ENCODE results near the gene POLR3GL. TPM values are rescaled to one million over a fixed set of nuclear protein-coding genes. Genes with fewer than 3 reads are reported as not detected.

POLR3GL gene
- total and polyA plus RNA-seq, 2 donors = 37.5 to 89.6 TPM

DNA sequence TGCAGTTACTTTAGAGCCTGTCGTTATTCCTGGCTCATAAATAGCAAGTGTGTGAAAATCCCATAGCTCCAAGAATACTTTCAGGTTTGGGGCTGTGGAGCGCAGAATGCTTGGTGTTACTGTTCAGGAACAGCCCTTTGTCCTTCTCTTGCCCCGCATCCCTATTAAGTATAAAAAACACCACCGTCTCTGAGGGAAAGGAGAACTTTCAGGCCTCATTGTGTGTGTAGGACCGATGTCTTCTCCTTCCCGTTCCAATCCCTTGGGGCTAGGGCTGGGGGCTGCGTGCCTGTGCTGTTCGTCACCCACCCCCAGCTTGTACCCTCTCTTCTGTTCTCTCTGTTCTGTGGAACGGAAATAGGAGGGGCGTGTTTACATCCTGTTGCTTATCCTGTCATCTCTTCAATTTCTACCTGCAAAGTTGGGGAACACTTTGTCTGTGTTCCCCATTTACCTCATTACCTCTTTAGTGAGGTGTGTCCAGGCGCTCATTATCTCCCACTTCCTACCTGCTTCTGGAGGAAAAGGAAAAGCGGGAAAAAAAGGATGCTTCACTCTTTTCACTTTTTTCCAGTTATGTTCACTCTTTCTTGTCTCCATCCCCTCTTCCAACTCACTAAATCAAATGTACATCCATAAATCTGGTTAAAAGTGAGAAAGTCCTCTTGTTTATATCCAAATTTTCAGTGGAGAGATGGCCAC lies 32.7 kb downstream of the POLR3GL start:
- Histone ChIP-seq H3K27ac (ENCODE audit: low read depth in 1 of 2, low read length in 1 of 2) (peak overlapping the region; percentile 98 to 99), H3K9me3 (ENCODE audit: control insufficient read depth in 2 of 2, insufficient read depth in 1 of 2, low read length in 1 of 2) (peaks cover 0 to 2% of the 10 kb centered on the region in 2 donors), H3K4me1 (ENCODE audit: control insufficient read depth in 2 of 2, insufficient read depth in 2 of 2, low read length in 2 of 2) (peaks cover 20 to 47% of the 10 kb centered on the region in 2 donors), H3K36me3 (ENCODE audit: control insufficient read depth in 2 of 2, insufficient read depth in 2 of 2, low read length in 1 of 2) (peaks cover 31 to 32% of the 10 kb centered on the region in 2 donors), H3K4me3 (ENCODE audit: low read length in 2 of 2) (peak overlapping the region; percentile 76 to 92), H3K27me3 (ENCODE audit: control insufficient read depth in 2 of 2, insufficient read depth in 1 of 2, low read length in 1 of 2) (no peaks in the 10 kb centered on the region)
- WGBS = 5% methylated on average over 12 of the region's 12 CpGs
- peak in 6 of 9 donors; percentile 65 to 93 (median 80) for DNase-seq (ENCODE audit: low read depth in 6 of 9, low spot score in 9 of 9)

DNA sequence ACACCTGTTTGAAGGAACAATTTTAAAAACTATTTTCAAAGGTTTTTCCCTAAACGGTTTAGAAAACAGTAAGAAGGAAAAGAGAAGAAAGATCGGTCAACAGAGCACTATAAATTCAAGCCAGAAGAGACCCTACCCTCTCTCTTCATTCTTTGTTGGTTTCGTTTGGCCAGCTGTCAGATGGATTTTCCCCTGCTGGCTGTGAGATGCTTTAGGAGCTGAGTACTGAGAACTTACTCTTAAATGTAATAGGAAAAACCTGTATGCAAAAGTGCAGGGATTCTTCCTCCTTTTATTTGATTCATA lies 33.2 kb downstream of the POLR3GL start:
- H3K27ac ChIP-seq (ENCODE audit: low read depth in 1 of 2, low read length in 1 of 2) = peak overlapping the region; percentile 98 to 99
- H3K4me3 ChIP-seq (ENCODE audit: low read length in 2 of 2) = peak overlapping the region; percentile 76 to 92
- peaks cover 27% of the 10 kb centered on the region in 2 donors for H3K36me3 ChIP-seq (ENCODE audit: control insufficient read depth in 2 of 2, insufficient read depth in 2 of 2, low read length in 1 of 2)
- H3K4me1 ChIP-seq (ENCODE audit: control insufficient read depth in 2 of 2, insufficient read depth in 2 of 2, low read length in 2 of 2) = peaks cover 19 to 44% of the 10 kb centered on the region in 2 donors
- no peaks in the 10 kb centered on the region for H3K27me3 ChIP-seq (ENCODE audit: control insufficient read depth in 2 of 2, insufficient read depth in 1 of 2, low read length in 1 of 2)
- peak in 1 of 9 donors; percentile 50 for DNase-seq (ENCODE audit: low read depth in 6 of 9, low spot score in 9 of 9)
- H3K9me3 ChIP-seq (ENCODE audit: control insufficient read depth in 2 of 2, insufficient read depth in 1 of 2, low read length in 1 of 2) = peaks cover 0 to 2% of the 10 kb centered on the region in 2 donors
- WGBS = 8% methylated on average over 3 of the region's 3 CpGs

DNA sequence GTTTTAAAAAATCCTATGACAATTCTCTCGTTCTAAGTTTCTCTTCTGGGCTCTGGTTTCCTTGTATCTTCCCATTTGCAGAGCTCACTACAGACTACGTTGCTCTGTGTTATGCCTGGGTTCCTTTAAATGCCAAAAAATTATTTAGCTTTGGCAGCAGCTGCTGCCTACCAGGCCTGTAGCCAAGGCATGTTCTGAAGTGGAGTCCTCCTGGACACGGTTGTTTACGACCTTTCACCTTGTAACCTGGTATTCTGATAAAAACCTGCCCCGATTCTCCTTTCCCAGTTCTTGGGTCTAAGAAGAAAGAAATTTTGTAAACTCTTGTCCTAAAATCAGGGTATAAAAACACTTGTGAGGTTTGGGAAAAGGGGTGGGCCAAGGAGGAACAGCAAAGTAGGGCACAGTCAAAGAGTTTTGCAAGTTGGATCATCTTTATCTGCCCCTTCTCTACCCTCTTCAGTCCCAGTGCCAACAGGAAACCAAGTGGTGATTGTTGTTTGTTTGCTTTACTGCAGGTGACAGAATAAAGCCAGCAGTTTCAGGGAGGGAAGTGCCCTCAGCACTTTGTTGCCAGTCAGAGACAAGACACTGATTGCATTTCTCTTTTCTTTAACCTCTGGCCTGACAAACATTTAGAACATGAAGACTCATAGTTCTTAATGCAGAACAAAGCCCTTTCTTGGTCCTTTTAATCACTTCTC lies 35.0 kb downstream of the POLR3GL start:
- H3K36me3 ChIP-seq (ENCODE audit: control insufficient read depth in 2 of 2, insufficient read depth in 2 of 2, low read length in 1 of 2) = peaks cover 9% of the 10 kb centered on the region in 2 donors
- peak overlapping the region; percentile 97 to 99 for H3K27ac ChIP-seq (ENCODE audit: low read depth in 1 of 2, low read length in 1 of 2)
- DNase-seq (ENCODE audit: low read depth in 6 of 9, low spot score in 9 of 9) = peak in 5 of 9 donors; percentile 40 to 87 (median 67)
- peaks cover 0 to under 1% of the 10 kb centered on the region in 2 donors for H3K9me3 ChIP-seq (ENCODE audit: control insufficient read depth in 2 of 2, insufficient read depth in 1 of 2, low read length in 1 of 2)
- WGBS = 75% methylated on average over 5 of the region's 5 CpGs
- H3K27me3 ChIP-seq (ENCODE audit: control insufficient read depth in 2 of 2, insufficient read depth in 1 of 2, low read length in 1 of 2) = no peaks in the 10 kb centered on the region
- peak overlapping the region; percentile 6 to 45 for H3K4me3 ChIP-seq (ENCODE audit: low read length in 2 of 2)
- peaks cover 18 to 30% of the 10 kb centered on the region in 2 donors for H3K4me1 ChIP-seq (ENCODE audit: control insufficient read depth in 2 of 2, insufficient read depth in 2 of 2, low read length in 2 of 2)

DNA sequence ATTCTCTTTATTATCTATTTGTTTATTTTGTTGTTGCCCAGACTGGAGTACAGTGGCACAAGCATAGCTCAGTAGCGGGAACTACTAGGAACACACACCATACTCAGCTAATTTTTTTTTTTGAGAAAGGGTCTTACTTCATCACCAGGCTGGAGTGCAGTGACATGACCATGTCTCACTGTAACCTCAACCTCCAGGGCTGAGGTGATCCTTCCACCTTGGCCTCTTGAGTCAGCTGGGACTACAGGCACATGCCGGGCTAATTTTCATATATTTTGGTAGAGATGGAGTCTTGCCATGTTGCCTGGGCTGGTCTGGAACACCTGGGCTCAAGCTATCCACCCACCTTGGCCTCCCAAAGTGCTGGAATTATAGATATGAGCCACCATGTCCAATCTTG lies 37.2 kb downstream of the POLR3GL start:
- no peaks in the 10 kb centered on the region for H3K9me3 ChIP-seq (ENCODE audit: control insufficient read depth in 2 of 2, insufficient read depth in 1 of 2, low read length in 1 of 2)
- H3K27me3 ChIP-seq (ENCODE audit: control insufficient read depth in 2 of 2, insufficient read depth in 1 of 2, low read length in 1 of 2) = no peaks in the 10 kb centered on the region
- H3K27ac ChIP-seq (ENCODE audit: low read depth in 1 of 2, low read length in 1 of 2) = peak overlapping the region in 1 of 2 donors; percentile 46
- H3K36me3 ChIP-seq (ENCODE audit: control insufficient read depth in 2 of 2, insufficient read depth in 2 of 2, low read length in 1 of 2) = no peaks in the 10 kb centered on the region
- WGBS = 98% methylated on average over 2 of the region's 2 CpGs
- H3K4me3 ChIP-seq (ENCODE audit: low read length in 2 of 2) = no peak overlapping the region
- DNase-seq (ENCODE audit: low read depth in 6 of 9, low spot score in 9 of 9) = no peak
- peaks cover 18 to 32% of the 10 kb centered on the region in 2 donors for H3K4me1 ChIP-seq (ENCODE audit: control insufficient read depth in 2 of 2, insufficient read depth in 2 of 2, low read length in 2 of 2)

DNA sequence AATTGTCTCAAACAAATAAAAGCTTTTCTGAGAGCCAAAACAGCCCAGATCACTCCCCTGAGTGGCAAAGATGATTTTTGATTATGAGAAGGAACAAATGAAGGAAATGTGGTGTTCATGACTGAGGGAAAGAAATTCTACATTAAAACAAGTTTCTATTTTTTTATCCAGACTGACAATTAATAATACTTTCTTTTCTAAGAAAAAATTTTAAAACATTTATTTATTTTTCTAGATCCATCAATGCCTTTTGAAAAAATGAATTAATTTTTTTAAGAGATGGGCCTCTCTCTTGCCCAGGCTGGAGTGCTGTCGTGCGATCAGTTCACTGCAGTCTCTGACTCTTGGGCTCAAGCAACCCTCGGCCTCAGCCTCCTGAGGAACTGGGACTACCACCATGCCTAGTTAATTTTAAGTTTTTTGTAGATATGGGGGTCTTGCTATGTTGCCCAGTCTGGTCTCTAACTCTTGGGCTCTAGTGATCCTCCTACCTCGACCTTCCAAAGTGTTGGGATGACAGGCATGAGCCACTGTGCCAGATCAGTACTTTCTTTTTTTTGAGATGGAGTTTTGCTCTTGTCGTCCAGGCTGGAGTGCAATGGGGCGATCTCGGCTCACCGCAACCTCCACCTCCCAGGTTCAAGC lies 43.1 kb downstream of the POLR3GL start:
- Histone ChIP-seq H3K9me3 (ENCODE audit: control insufficient read depth in 2 of 2, insufficient read depth in 1 of 2, low read length in 1 of 2) (no peaks in the 10 kb centered on the region), H3K4me1 (ENCODE audit: control insufficient read depth in 2 of 2, insufficient read depth in 2 of 2, low read length in 2 of 2) (peaks cover 0 to 8% of the 10 kb centered on the region in 2 donors), H3K27ac (ENCODE audit: low read depth in 1 of 2, low read length in 1 of 2) (peak overlapping the region in 1 of 2 donors; percentile 91), H3K4me3 (ENCODE audit: low read length in 2 of 2) (peak overlapping the region in 1 of 2 donors; percentile 45), H3K27me3 (ENCODE audit: control insufficient read depth in 2 of 2, insufficient read depth in 1 of 2, low read length in 1 of 2) (no peaks in the 10 kb centered on the region), H3K36me3 (ENCODE audit: control insufficient read depth in 2 of 2, insufficient read depth in 2 of 2, low read length in 1 of 2) (no peaks in the 10 kb centered on the region)
- DNase-seq (ENCODE audit: low read depth in 6 of 9, low spot score in 9 of 9) = no peak
- WGBS = 97% methylated on average over 8 of the region's 8 CpGs

DNA sequence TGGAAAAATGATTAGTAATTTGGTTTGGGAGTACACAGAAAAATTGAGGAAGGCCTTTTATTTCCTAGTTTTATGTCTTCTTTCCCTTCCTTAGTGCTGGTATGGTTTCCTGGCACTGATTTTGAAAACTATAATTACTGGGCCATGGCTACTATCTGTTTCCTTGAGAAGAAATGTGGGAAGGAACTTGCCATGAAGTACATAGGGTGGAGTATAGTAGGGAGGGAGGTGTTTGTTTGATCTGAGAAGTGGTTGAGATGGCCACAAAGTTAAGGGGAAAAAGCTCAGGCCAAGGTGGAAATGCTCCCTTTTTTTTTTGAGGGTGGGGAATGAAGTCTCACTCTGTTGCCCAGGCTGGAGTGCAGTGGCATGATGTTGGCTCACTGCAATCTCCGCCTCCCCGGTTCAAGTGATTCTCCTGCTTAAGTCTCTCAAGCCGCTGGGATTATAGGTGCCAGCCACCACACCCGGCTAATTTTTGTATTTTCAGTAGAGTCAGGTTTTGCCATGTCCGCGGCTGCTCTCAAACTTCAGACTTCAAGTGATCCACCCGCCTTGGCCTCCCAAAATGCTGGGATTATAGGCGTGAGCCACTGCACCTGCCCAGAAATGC lies 45.7 kb downstream of the POLR3GL start:
- Histone ChIP-seq H3K4me1 (ENCODE audit: control insufficient read depth in 2 of 2, insufficient read depth in 2 of 2, low read length in 2 of 2) (peaks cover 0 to 8% of the 10 kb centered on the region in 2 donors), H3K27me3 (ENCODE audit: control insufficient read depth in 2 of 2, insufficient read depth in 1 of 2, low read length in 1 of 2) (peaks cover 0 to 2% of the 10 kb centered on the region in 2 donors), H3K36me3 (ENCODE audit: control insufficient read depth in 2 of 2, insufficient read depth in 2 of 2, low read length in 1 of 2) (no peaks in the 10 kb centered on the region), H3K27ac (ENCODE audit: low read depth in 1 of 2, low read length in 1 of 2) (no peak overlapping the region), H3K9me3 (ENCODE audit: control insufficient read depth in 2 of 2, insufficient read depth in 1 of 2, low read length in 1 of 2) (no peaks in the 10 kb centered on the region), H3K4me3 (ENCODE audit: low read length in 2 of 2) (no peak overlapping the region)
- 96% methylated on average over 8 of the region's 8 CpGs for WGBS
- DNase-seq (ENCODE audit: low read depth in 6 of 9, low spot score in 9 of 9) = no peak

DNA sequence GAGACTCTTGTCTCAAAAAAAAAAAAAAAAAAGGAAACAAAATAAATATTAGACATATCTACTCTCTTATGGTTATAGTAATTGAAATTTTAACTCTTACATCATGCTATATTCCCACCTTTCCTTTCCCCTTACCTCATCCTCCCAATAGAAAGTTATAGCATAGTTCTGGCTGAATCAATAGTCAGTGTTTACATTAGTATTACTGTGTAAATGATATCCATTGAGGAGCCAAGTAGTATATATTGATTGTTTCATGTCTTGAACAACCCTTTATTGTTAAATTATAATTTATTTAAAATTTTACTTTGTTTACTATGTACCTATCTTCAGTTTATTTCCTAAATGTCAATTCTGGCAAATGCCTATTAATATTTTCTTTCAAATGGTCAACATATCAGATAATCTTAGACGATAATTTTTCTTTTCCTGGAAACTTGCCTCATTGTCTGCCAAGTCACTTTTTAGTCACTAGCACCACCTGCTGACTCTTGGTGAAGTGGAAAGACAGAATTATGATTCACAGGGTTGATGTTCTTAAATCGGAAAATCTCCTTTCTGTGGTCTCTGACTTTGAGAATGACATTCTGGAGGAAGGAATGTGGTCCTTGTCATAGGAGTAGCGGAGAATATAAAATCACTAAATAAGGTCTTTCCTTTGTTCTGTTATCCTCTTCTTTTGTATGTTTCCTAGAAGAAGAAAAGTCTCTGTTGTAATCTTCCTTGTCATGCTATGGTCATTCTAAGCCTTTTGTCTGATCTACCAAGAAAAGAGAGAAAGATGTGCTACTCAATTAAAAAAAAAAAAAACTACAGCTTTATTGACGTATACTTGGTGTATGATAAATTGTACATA lies 48.4 kb downstream of the POLR3GL start:
- Histone ChIP-seq H3K4me1 (ENCODE audit: control insufficient read depth in 2 of 2, insufficient read depth in 2 of 2, low read length in 2 of 2) (no peaks in the 10 kb centered on the region), H3K27me3 (ENCODE audit: control insufficient read depth in 2 of 2, insufficient read depth in 1 of 2, low read length in 1 of 2) (peaks cover 6 to 22% of the 10 kb centered on the region in 2 donors), H3K9me3 (ENCODE audit: control insufficient read depth in 2 of 2, insufficient read depth in 1 of 2, low read length in 1 of 2) (no peaks in the 10 kb centered on the region), H3K36me3 (ENCODE audit: control insufficient read depth in 2 of 2, insufficient read depth in 2 of 2, low read length in 1 of 2) (no peaks in the 10 kb centered on the region), H3K27ac (ENCODE audit: low read depth in 1 of 2, low read length in 1 of 2) (no peak overlapping the region), H3K4me3 (ENCODE audit: low read length in 2 of 2) (no peak overlapping the region)
- 5% methylated on average over 4 of the region's 4 CpGs for WGBS
- peak in 2 of 9 donors; percentile 72 to 83 for DNase-seq (ENCODE audit: low read depth in 6 of 9, low spot score in 9 of 9)

DNA sequence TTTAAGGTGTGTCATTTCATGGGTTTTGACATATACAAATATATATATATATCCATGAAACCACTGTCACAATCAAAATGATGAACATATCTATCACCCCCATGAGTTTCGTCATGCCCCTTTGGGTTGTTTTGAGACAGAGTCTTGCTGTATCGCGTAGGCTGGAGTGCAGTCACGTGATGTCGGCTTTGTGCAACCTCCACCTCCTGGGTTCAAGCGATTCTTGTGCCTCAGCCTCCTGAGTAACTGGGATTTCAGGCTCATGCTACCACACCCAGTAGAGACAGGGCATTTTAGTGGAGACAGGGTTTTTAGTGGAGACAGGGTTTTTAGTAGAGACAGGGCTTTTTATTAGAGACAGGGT lies 49.1 kb downstream of the POLR3GL start:
- H3K27ac ChIP-seq (ENCODE audit: low read depth in 1 of 2, low read length in 1 of 2) = no peak overlapping the region

More for the DNA sequence above, 49.1 kb downstream of the POLR3GL start:
- H3K4me3 ChIP-seq (ENCODE audit: low read length in 2 of 2) = no peak overlapping the region
- H3K4me1 ChIP-seq (ENCODE audit: control insufficient read depth in 2 of 2, insufficient read depth in 2 of 2, low read length in 2 of 2) = no peaks in the 10 kb centered on the region
- peaks cover 10 to 28% of the 10 kb centered on the region in 2 donors for H3K27me3 ChIP-seq (ENCODE audit: control insufficient read depth in 2 of 2, insufficient read depth in 1 of 2, low read length in 1 of 2)
- H3K36me3 ChIP-seq (ENCODE audit: control insufficient read depth in 2 of 2, insufficient read depth in 2 of 2, low read length in 1 of 2) = no peaks in the 10 kb centered on the region
- DNase-seq (ENCODE audit: low read depth in 6 of 9, low spot score in 9 of 9) = no peak
- no peaks in the 10 kb centered on the region for H3K9me3 ChIP-seq (ENCODE audit: control insufficient read depth in 2 of 2, insufficient read depth in 1 of 2, low read length in 1 of 2)
- 94% methylated on average over 6 of the region's 6 CpGs for WGBS
